ENCODE data around the gene CLDN19. TPM values are rescaled to one million over a fixed set of nuclear protein-coding genes. Genes with fewer than 3 reads are reported as not detected.

The CLDN19 gene
- total and polyA plus RNA-seq, 8 donors: 0.04 TPM; not detected in 7

- Histone ChIP-seq H3K4me3 (no peak overlapping the region), H3K4me1 (peaks cover 12 to 59% (median 33%) of the 10 kb centered on the region in 3 donors), H3K27ac (no peak overlapping the region), H3K36me3 (no peaks in the 10 kb centered on the region), H3K27me3 (no peaks in the 10 kb centered on the region), H3K9me3 (no peaks in the 10 kb centered on the region)
- no peak for DNase-seq
- intact Hi-C loops (cut with DNase I): no loop called here
- TF ChIP-seq CTCF (IDR thresholded peaks at IDR 0.05): no peak
- FAIRE-seq: no peak
- WGBS, 2 donors: 65 to 72% methylated on average over 4 of the region's 4 CpGs
- ATAC-seq: no peak
Measured at GRCh38 chr1:42691157-42691498, 48.9 kb downstream of the CLDN19 start.

GRCh38 chr1:42690477-42691156, 49.4 kb downstream of the CLDN19 start:
- ATAC-seq (no peak), FAIRE-seq (no peak), DNase-seq (no peak)
- WGBS, 2 donors: 86 to 90% methylated on average over 1 of the region's 1 CpG
- H3K27me3 ChIP-seq: no peaks in the 10 kb centered on the region
- H3K4me3 ChIP-seq: no peak overlapping the region
- H3K4me1 ChIP-seq: peaks cover 15 to 64% (median 38%) of the 10 kb centered on the region in 3 donors
- H3K27ac ChIP-seq: no peak overlapping the region
- no peaks in the 10 kb centered on the region for H3K9me3 ChIP-seq
- H3K36me3 ChIP-seq: no peaks in the 10 kb centered on the region
- intact Hi-C loops (cut with DNase I): no loop called here
- TF ChIP-seq CTCF (IDR thresholded peaks at IDR 0.05): no peak

GRCh38 chr1:42689912-42690311, 50.1 kb downstream of the CLDN19 start:
- FAIRE-seq: no peak
- no peaks in the 10 kb centered on the region for H3K9me3 ChIP-seq
- H3K4me3 ChIP-seq: no peak overlapping the region
- intact Hi-C loops (cut with DNase I): no loop called here
- no peak for DNase-seq
- H3K27me3 ChIP-seq: no peaks in the 10 kb centered on the region
- TF ChIP-seq CTCF (IDR thresholded peaks at IDR 0.05): no peak
- ATAC-seq: no peak
- H3K4me1 ChIP-seq: peaks cover 17 to 72% (median 45%) of the 10 kb centered on the region in 3 donors
- no peaks in the 10 kb centered on the region for H3K36me3 ChIP-seq
- H3K27ac ChIP-seq: no peak overlapping the region
- WGBS, 2 donors: 90 to 92% methylated on average over 3 of the region's 3 CpGs

GRCh38 chr1:42686418-42686817, 53.6 kb downstream of the CLDN19 start:
- DNase-seq: no peak
- no peak for ATAC-seq
- Histone ChIP-seq H3K36me3 (no peaks in the 10 kb centered on the region), H3K27me3 (no peaks in the 10 kb centered on the region), H3K27ac (no peak overlapping the region), H3K4me3 (no peak overlapping the region), H3K9me3 (no peaks in the 10 kb centered on the region), H3K4me1 (peaks cover 10 to 61% (median 32%) of the 10 kb centered on the region in 3 donors)
- 85 to 88% methylated on average over 4 of the region's 4 CpGs for WGBS, 2 donors
- no peak for TF ChIP-seq CTCF (IDR thresholded peaks at IDR 0.05)
- no peak for FAIRE-seq
- intact Hi-C loops (cut with DNase I): no loop called here

- H3K36me3 ChIP-seq: no peaks in the 10 kb centered on the region
- no peak for TF ChIP-seq CTCF (IDR thresholded peaks at IDR 0.05)
- H3K9me3 ChIP-seq: no peaks in the 10 kb centered on the region
- no peak for FAIRE-seq
- peaks cover 15 to 47% (median 21%) of the 10 kb centered on the region in 3 donors for H3K4me1 ChIP-seq
- 57 to 59% methylated on average over 5 of the region's 5 CpGs for WGBS, 2 donors
- no peak for ATAC-seq
- intact Hi-C loops (cut with DNase I): no loop called here
- H3K27ac ChIP-seq: no peak overlapping the region
- no peak for DNase-seq
- H3K4me3 ChIP-seq: peak overlapping the region in 2 of 4 donors; percentile 90 to 93
- no peaks in the 10 kb centered on the region for H3K27me3 ChIP-seq
Measured at GRCh38 chr1:42684139-42684538, 55.9 kb downstream of the CLDN19 start.

All from pancreas (tissue), 10 donors.